Activated T-cell treated with anti-CD3 and anti-CD28 coated beads for 24 hours (primary cell): ENCODE measurements around the gene MICU2.

Experiments
- DNase-seq: peaks from one replicate; pipeline ENCODE4 v3.0.0-alpha.2; 2020; ENCODE audit warnings: low read depth

The MICU2 gene

GRCh38 chr13:21544515-21544914, 59.5 kb downstream of the MICU2 start:
- no peak for DNase-seq

GRCh38 chr13:21542563-21542962, 61.4 kb downstream of the MICU2 start:
- DNase-seq = no peak

- DNase-seq = no peak
These were observed 62.0 kb downstream of the MICU2 start for GRCh38 chr13:21541980-21542379.

GRCh38 chr13:21541271-21541670, 62.7 kb downstream of the MICU2 start:
- DNase-seq = no peak

GRCh38 chr13:21539687-21540086, 64.3 kb downstream of the MICU2 start:
- no peak for DNase-seq

- DNase-seq = no peak
These were observed 65.2 kb downstream of the MICU2 start for GRCh38 chr13:21538753-21539152.

GRCh38 chr13:21538280-21538679, 65.7 kb downstream of the MICU2 start:
- DNase-seq = no peak

GRCh38 chr13:21537105-21537504, 66.9 kb downstream of the MICU2 start:
- DNase-seq = no peak

- DNase-seq = no peak
These were observed 69.2 kb downstream of the MICU2 start for GRCh38 chr13:21534760-21535159.

GRCh38 chr13:21531455-21531854, 72.5 kb downstream of the MICU2 start:
- no peak for DNase-seq

GRCh38 chr13:21530656-21531055, 73.3 kb downstream of the MICU2 start:
- no peak for DNase-seq

- DNase-seq = no peak
These were observed 74.7 kb downstream of the MICU2 start for GRCh38 chr13:21529146-21529893.

GRCh38 chr13:21528616-21529015, 75.4 kb downstream of the MICU2 start:
- no peak for DNase-seq

- DNase-seq = no peak
These were observed 77.0 kb downstream of the MICU2 start for GRCh38 chr13:21526707-21527540.

GRCh38 chr13:21522847-21523246, 81.1 kb downstream of the MICU2 start:
- no peak for DNase-seq

GRCh38 chr13:21522130-21522529, 81.8 kb downstream of the MICU2 start:
- no peak for DNase-seq

GRCh38 chr13:21518617-21519144, 85.3 kb downstream of the MICU2 start:
- DNase-seq = no peak

GRCh38 chr13:21517576-21517975, 86.4 kb downstream of the MICU2 start:
- DNase-seq = no peak

- no peak for DNase-seq
These were observed 87.2 kb downstream of the MICU2 start for GRCh38 chr13:21516805-21517204.

GRCh38 chr13:21511849-21512248, 92.1 kb downstream of the MICU2 start:
- no peak for DNase-seq

GRCh38 chr13:21504379-21504778, 99.6 kb downstream of the MICU2 start:
- DNase-seq = no peak

- no peak for DNase-seq
These were observed 102.3 kb downstream of the MICU2 start for GRCh38 chr13:21501686-21502085.

GRCh38 chr13:21486322-21486721, 117.6 kb downstream of the MICU2 start:
- DNase-seq = no peak
